WTC11 (cell line): ENCODE measurements around the gene ALKBH2. TPM values are rescaled to one million over a fixed set of nuclear protein-coding genes. Genes with fewer than 3 reads are reported as not detected.

Source experiments
- ATAC-seq: fragments of 200-7000 bp; cut with Tn5 transposase; 2 replicates; pipeline ENCODE4 v1.10.0; 2021; ENCODE audit warnings: mild to moderate bottlenecking, moderate library complexity
- CTCF ChIA-PET: fragments of 300-600 bp; sonication (Branson Sonifier 250); formaldehyde crosslinking; loops from one replicate; lab custom pipeline; 2021; ENCODE audit warnings: antibody characterized with exemption; lab: Charles Lee
- POLR2A ChIA-PET: fragments of 350-600 bp; sonication (Branson Sonifier 250); formaldehyde crosslinking; loops from one replicate; lab custom pipeline; 2021; ENCODE audit warnings: antibody characterized with exemption; lab: Charles Lee
- DNase-seq: peaks from one replicate; pipeline ENCODE4 v3.0.0; 2021; ENCODE audit warnings: low spot score
- H3K27ac Mint-ChIP-seq: 2 replicates; pipeline ENCODE4 v1.8.0; 2021; ENCODE audit warnings: mixed read lengths
- H3K27me3 Mint-ChIP-seq: 2 replicates; pipeline ENCODE4 v1.8.0; 2021; ENCODE audit warnings: low read depth, mild to moderate bottlenecking, moderate library complexity, mixed read lengths
- H3K36me3 Mint-ChIP-seq: 2 replicates; pipeline ENCODE4 v1.8.0; 2021; ENCODE audit warnings: mixed read lengths
- H3K4me1 Mint-ChIP-seq: 2 replicates; pipeline ENCODE4 v1.8.0; 2022; ENCODE audit warnings: mixed read lengths
- H3K4me3 Mint-ChIP-seq: 2 replicates; pipeline ENCODE4 v1.8.0; 2021; ENCODE audit warnings: mild to moderate bottlenecking, moderate library complexity, mixed read lengths
- H3K9me3 Mint-ChIP-seq: 2 replicates; pipeline ENCODE4 v1.8.0; 2021; ENCODE audit warnings: mixed read lengths
- ESRRA ChIP-seq: sonication (generic); formaldehyde crosslinking; IDR thresholded peaks from 2 replicates; pipeline ENCODE4 v1.8.1; 2022; ENCODE audit warnings: mild to moderate bottlenecking, missing genetic modification reagents, borderline replicate concordance
- FOXK1 ChIP-seq: sonication (generic); formaldehyde crosslinking; IDR thresholded peaks from 2 replicates; pipeline ENCODE4 v1.8.0; 2022; ENCODE audit warnings: mild to moderate bottlenecking, moderate library complexity, missing genetic modification reagents
- FOXP1 ChIP-seq: sonication (generic); formaldehyde crosslinking; IDR thresholded peaks from 2 replicates; pipeline ENCODE4 v1.8.0; 2022; ENCODE audit warnings: missing genetic modification reagents, mild to moderate bottlenecking, moderate library complexity, borderline replicate concordance
- HMGA2 ChIP-seq: fragments of 250-450 bp; sonication (Bioruptor Pico); IDR thresholded peaks from 2 replicates; pipeline ENCODE4 v1.4.0; 2021; ENCODE audit warnings: mild to moderate bottlenecking, moderate library complexity
- KAT7 ChIP-seq: sonication (generic); formaldehyde crosslinking; IDR thresholded peaks from 2 replicates; pipeline ENCODE4 v1.8.1; 2023; ENCODE audit warnings: missing genetic modification reagents, mild to moderate bottlenecking, borderline replicate concordance
- NFE2L1 ChIP-seq: sonication (generic); formaldehyde crosslinking; IDR thresholded peaks from 2 replicates; pipeline ENCODE4 v1.8.1; 2023; ENCODE audit warnings: missing genetic modification reagents
- NFYB ChIP-seq: sonication (generic); formaldehyde crosslinking; conservative IDR thresholded peaks from 2 replicates; pipeline ENCODE4 v1.8.0; 2022; ENCODE audit warnings: low read depth, missing genetic modification reagents
- RORB ChIP-seq: fragments of 250-450 bp; sonication (Bioruptor Pico); IDR thresholded peaks from 2 replicates; pipeline ENCODE4 v1.9.0; 2021; ENCODE audit warnings: mild to moderate bottlenecking
- SP1 ChIP-seq: sonication (generic); formaldehyde crosslinking; conservative IDR thresholded peaks from 2 replicates; pipeline ENCODE4 v1.8.1; 2022; ENCODE audit warnings: missing genetic modification reagents
- TEAD1 ChIP-seq: sonication (generic); formaldehyde crosslinking; IDR thresholded peaks from 2 replicates; pipeline ENCODE4 v1.8.0; 2022; ENCODE audit warnings: mild to moderate bottlenecking, missing genetic modification reagents
- ZNF416 ChIP-seq: fragments of 250-450 bp; sonication (Bioruptor Pico); IDR thresholded peaks from 2 replicates; pipeline ENCODE4 v1.9.0; 2021; ENCODE audit warnings: mild to moderate bottlenecking, inconsistent platforms
- total RNA-seq: library from RNA; stranded (reverse); gene quantifications from 3 replicates; pipeline ENCODE4 v1.2.3, GENCODE V29; 2021
- TF ChIP-seq, protein P1 (sequence below): sonication (generic); formaldehyde crosslinking; IDR thresholded peaks from 2 replicates; pipeline ENCODE4 v1.8.1; 2023; ENCODE audit warnings: mild to moderate bottlenecking, moderate library complexity, missing genetic modification reagents
- TF ChIP-seq, protein P2 (sequence below): sonication (generic); formaldehyde crosslinking; IDR thresholded peaks from 2 replicates; pipeline ENCODE4 v1.8.0; 2023; ENCODE audit warnings: missing genetic modification reagents, mild to moderate bottlenecking, borderline replicate concordance
- TF ChIP-seq, protein P3 (sequence below): sonication (generic); formaldehyde crosslinking; IDR thresholded peaks from 2 replicates; pipeline ENCODE4 v1.8.1; 2023; ENCODE audit warnings: mild to moderate bottlenecking, missing genetic modification reagents, moderate library complexity
- TF ChIP-seq, protein P4 (sequence below): sonication (generic); formaldehyde crosslinking; IDR thresholded peaks from 2 replicates; pipeline ENCODE4 v1.8.0; 2022; ENCODE audit warnings: mild to moderate bottlenecking, missing genetic modification reagents
- TF ChIP-seq, protein P5 (sequence below): sonication (generic); formaldehyde crosslinking; IDR thresholded peaks from 2 replicates; pipeline ENCODE4 v1.8.1; 2022; ENCODE audit warnings: low read depth, mild to moderate bottlenecking, moderate library complexity, missing genetic modification reagents, borderline replicate concordance
- TF ChIP-seq, protein P6 (sequence below): sonication (generic); formaldehyde crosslinking; IDR thresholded peaks from 2 replicates; pipeline ENCODE4 v1.8.1; 2022; ENCODE audit warnings: mild to moderate bottlenecking, moderate library complexity, missing genetic modification reagents

Gene ALKBH2
- total RNA-seq, 1 experiment from 2014 or later: 15.2 TPM

DNA sequence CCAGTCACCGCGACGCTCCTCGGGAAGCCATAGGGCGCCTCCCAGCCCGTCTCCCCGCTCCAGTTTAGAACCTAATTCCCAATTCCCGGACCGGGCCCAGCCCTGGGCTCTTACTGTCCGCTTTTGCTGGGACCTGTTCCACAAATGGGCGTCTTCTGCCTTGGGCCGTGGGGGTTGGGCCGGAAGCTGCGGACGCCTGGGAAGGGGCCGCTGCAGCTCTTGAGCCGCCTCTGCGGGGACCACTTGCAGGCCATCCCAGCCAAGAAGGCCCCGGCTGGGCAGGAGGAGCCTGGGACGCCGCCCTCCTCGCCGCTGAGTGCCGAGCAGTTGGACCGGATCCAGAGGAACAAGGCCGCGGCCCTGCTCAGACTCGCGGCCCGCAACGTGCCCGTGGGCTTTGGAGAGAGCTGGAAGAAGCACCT lies 4.9 kb upstream of the ALKBH2 start:
- POLR2A ChIA-PET: no interaction called here
- peaks cover under 1% of the 10 kb centered on the region for H3K27me3 Mint-ChIP-seq
- no peak overlapping the region for H3K27ac Mint-ChIP-seq
- H3K4me3 Mint-ChIP-seq: peak overlapping the region; percentile 81
- CTCF ChIA-PET: interaction anchor here (1.0 to 2.2 kb wide), 5 partner anchors 13 to 296 kb away, joined by 3 to 11 read pairs (median 3); no protein-coding TSS in a partner anchor
- peaks cover 10% of the 10 kb centered on the region for H3K4me1 Mint-ChIP-seq
- H3K36me3 Mint-ChIP-seq: peaks cover 37% of the 10 kb centered on the region
- no peaks in the 10 kb centered on the region for H3K9me3 Mint-ChIP-seq
- no peak for DNase-seq
- ATAC-seq: peak; percentile 21
- 0 out of 2 replicates have a peak, but pooled peaks have one; percentile 7 for TF ChIP-seq KAT7
- TF ChIP-seq, protein P1, sequence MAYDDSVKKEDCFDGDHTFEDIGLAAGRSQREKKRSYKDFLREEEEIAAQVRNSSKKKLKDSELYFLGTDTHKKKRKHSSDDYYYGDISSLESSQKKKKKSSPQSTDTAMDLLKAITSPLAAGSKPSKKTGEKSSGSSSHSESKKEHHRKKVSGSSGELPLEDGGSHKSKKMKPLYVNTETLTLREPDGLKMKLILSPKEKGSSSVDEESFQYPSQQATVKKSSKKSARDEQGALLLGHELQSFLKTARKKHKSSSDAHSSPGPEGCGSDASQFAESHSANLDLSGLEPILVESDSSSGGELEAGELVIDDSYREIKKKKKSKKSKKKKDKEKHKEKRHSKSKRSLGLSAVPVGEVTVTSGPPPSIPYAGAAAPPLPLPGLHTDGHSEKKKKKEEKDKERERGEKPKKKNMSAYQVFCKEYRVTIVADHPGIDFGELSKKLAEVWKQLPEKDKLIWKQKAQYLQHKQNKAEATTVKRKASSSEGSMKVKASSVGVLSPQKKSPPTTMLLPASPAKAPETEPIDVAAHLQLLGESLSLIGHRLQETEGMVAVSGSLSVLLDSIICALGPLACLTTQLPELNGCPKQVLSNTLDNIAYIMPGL (CRISPR knock-in tag): no peak
- no peak for TF ChIP-seq ESRRA (CRISPR knock-in tag)
- TF ChIP-seq, protein P2, sequence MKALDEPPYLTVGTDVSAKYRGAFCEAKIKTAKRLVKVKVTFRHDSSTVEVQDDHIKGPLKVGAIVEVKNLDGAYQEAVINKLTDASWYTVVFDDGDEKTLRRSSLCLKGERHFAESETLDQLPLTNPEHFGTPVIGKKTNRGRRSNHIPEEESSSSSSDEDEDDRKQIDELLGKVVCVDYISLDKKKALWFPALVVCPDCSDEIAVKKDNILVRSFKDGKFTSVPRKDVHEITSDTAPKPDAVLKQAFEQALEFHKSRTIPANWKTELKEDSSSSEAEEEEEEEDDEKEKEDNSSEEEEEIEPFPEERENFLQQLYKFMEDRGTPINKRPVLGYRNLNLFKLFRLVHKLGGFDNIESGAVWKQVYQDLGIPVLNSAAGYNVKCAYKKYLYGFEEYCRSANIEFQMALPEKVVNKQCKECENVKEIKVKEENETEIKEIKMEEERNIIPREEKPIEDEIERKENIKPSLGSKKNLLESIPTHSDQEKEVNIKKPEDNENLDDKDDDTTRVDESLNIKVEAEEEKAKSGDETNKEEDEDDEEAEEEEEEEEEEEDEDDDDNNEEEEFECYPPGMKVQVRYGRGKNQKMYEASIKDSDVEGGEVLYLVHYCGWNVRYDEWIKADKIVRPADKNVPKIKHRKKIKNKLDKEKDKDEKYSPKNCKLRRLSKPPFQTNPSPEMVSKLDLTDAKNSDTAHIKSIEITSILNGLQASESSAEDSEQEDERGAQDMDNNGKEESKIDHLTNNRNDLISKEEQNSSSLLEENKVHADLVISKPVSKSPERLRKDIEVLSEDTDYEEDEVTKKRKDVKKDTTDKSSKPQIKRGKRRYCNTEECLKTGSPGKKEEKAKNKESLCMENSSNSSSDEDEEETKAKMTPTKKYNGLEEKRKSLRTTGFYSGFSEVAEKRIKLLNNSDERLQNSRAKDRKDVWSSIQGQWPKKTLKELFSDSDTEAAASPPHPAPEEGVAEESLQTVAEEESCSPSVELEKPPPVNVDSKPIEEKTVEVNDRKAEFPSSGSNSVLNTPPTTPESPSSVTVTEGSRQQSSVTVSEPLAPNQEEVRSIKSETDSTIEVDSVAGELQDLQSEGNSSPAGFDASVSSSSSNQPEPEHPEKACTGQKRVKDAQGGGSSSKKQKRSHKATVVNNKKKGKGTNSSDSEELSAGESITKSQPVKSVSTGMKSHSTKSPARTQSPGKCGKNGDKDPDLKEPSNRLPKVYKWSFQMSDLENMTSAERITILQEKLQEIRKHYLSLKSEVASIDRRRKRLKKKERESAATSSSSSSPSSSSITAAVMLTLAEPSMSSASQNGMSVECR (CRISPR knock-in tag): peak; percentile 57; the same call in 1 of the 2 replicates

DNA sequence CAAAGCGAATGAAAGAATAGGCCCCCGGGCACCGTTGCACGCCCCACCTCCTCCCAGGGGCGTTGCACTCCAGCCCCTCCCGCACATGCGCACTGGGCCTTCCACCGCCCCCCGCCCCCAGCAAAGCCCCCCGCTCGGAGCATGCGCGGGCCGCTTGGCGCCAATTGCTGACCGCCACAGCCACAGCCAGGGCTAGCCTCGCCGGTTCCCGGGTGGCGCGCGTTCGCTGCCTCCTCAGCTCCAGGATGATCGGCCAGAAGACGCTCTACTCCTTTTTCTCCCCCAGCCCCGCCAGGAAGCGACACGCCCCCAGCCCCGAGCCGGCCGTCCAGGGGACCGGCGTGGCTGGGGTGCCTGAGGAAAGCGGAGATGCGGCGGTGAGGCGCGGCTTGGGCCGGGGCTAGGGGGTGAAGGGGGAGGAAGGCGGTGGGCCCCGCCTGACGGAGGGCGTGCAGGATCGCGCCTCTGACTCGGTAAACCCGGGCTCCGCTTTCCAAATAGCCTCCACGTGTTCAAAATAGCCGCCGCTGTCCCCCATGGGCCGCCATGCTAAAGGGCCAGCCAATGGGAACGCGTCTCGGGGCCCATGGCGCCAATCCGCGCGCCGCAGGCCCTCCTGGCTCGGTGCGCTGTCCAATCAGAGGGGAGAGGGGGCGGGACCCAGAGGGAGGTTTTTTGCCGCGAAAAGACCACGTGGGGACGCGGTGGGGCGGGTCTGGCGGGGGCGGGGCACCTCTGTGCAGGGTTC lies 4.3 kb upstream of the ALKBH2 start, which contains the start of gene UNG:
TSS of gene UNG (plus strand) at position 163 of the 748 bp plus-strand sequence. CDS start at position 246, 83 bp downstream.
- H3K9me3 Mint-ChIP-seq: no peaks in the 10 kb centered on the region
- peaks cover 7% of the 10 kb centered on the region for H3K27me3 Mint-ChIP-seq
- DNase-seq (peak; percentile 96), ATAC-seq (peak; percentile 91)
- peak within 1 kb of the TSS; percentile 68; the same call in 1 of the 2 replicates for H3K27ac Mint-ChIP-seq
- peaks cover 34% of the 10 kb centered on the region for H3K36me3 Mint-ChIP-seq
- peak within 1 kb of the TSS; percentile 81 for H3K4me3 Mint-ChIP-seq
- ChIA-PET POLR2A (interaction anchor here (0.7 kb wide), 1 partner anchor 1254 kb away, joined by 6 read pairs; no protein-coding TSS in a partner anchor), CTCF (interaction anchor here (0.6 to 2.2 kb wide), 6 partner anchors 14 to 295 kb away, joined by 3 to 11 read pairs (median 3); no protein-coding TSS in a partner anchor)
- peaks cover 16% of the 10 kb centered on the region for H3K4me1 Mint-ChIP-seq
- TF ChIP-seq, protein P3, sequence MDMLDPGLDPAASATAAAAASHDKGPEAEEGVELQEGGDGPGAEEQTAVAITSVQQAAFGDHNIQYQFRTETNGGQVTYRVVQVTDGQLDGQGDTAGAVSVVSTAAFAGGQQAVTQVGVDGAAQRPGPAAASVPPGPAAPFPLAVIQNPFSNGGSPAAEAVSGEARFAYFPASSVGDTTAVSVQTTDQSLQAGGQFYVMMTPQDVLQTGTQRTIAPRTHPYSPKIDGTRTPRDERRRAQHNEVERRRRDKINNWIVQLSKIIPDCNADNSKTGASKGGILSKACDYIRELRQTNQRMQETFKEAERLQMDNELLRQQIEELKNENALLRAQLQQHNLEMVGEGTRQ (CRISPR knock-in tag): peak; percentile 79
- TF ChIP-seq, protein P4, sequence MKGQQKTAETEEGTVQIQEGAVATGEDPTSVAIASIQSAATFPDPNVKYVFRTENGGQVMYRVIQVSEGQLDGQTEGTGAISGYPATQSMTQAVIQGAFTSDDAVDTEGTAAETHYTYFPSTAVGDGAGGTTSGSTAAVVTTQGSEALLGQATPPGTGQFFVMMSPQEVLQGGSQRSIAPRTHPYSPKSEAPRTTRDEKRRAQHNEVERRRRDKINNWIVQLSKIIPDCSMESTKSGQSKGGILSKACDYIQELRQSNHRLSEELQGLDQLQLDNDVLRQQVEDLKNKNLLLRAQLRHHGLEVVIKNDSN (CRISPR knock-in tag): peak; percentile 69
- TF ChIP-seq FOXK1 (CRISPR knock-in tag): peak; percentile 92; the same call in 1 of the 2 replicates
- no peak for TF ChIP-seq RORB
- TF ChIP-seq NFE2L1: peak; percentile 17; the same call in 1 of the 2 replicates
- TF ChIP-seq, protein P5, sequence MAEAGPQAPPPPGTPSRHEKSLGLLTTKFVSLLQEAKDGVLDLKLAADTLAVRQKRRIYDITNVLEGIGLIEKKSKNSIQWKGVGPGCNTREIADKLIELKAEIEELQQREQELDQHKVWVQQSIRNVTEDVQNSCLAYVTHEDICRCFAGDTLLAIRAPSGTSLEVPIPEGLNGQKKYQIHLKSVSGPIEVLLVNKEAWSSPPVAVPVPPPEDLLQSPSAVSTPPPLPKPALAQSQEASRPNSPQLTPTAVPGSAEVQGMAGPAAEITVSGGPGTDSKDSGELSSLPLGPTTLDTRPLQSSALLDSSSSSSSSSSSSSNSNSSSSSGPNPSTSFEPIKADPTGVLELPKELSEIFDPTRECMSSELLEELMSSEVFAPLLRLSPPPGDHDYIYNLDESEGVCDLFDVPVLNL (CRISPR knock-in tag): peak; percentile 90; the same call in 1 of the 2 replicates
- peak; percentile 17; the same call in 1 of the 2 replicates for TF ChIP-seq TEAD1 (CRISPR knock-in tag)
- no peak for TF ChIP-seq ZNF416
- peak; percentile 96 for TF ChIP-seq NFYB (CRISPR knock-in tag)
- TF ChIP-seq SP1 (CRISPR knock-in tag): peak; percentile 42; the same call in 1 of the 2 replicates
- TF ChIP-seq HMGA2 (CRISPR knock-in tag): no peak
- TF ChIP-seq FOXP1: 0 out of 2 replicates have a peak, but pooled peaks have one; percentile 29
- TF ChIP-seq, protein P2 (CRISPR knock-in tag): peak; percentile 93; the same call in 1 of the 2 replicates
- TF ChIP-seq, protein P6, sequence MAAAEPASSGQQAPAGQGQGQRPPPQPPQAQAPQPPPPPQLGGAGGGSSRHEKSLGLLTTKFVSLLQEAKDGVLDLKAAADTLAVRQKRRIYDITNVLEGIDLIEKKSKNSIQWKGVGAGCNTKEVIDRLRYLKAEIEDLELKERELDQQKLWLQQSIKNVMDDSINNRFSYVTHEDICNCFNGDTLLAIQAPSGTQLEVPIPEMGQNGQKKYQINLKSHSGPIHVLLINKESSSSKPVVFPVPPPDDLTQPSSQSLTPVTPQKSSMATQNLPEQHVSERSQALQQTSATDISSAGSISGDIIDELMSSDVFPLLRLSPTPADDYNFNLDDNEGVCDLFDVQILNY (CRISPR knock-in tag): peak; percentile 89
